Measurements from ENCODE around the gene KRTAP21-3. TPM values are rescaled to one million over a fixed set of nuclear protein-coding genes. Genes with fewer than 3 reads are reported as not detected.
"Not testable (repeated sequence)": the region's sequence is repeated elsewhere in the genome, so short reads cannot be mapped to it uniquely, and the experiment has no call there.

KRTAP21-3 gene, protein sequence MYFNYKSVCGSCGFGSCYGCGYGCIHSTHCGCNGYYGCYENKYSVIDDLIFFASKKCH
- not detected in 2 replicates for total RNA-seq

DNA sequence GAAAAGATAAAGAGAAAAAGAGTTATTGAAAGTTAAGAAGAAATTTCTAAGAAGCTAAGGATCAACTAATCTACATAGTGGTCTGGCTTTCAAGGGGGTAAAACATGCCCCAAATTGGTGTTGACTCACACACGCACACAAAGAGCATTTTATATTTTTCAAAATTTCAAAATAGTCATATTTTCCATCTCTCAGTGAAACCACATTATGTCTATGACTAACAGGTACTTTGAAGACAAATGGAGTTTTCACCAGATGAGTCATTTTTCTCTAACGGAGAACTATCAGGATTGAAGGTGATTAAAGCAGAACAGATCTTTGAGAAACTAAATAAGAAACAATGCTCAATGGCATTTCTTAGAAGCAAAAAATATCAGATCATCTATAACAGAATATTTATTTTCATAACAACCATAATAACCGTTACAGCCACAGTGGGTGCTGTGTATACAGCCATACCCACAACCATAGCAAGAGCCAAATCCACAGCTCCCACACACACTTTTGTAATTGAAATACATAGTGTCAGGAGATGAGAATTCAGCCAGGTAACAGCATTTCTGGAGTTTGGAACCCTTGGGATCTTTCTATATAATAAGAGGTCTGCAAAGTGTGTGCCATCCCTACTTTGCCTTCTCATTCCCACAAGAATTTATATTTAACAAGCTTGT is at the start of gene KRTAP21-3:
Gene KRTAP21-3, minus strand, starts transcription at position 539 of the 671 bp plus-strand sequence. Its CDS starts 18 bp downstream, at position 521.
- no peak for DNase-seq

DNA sequence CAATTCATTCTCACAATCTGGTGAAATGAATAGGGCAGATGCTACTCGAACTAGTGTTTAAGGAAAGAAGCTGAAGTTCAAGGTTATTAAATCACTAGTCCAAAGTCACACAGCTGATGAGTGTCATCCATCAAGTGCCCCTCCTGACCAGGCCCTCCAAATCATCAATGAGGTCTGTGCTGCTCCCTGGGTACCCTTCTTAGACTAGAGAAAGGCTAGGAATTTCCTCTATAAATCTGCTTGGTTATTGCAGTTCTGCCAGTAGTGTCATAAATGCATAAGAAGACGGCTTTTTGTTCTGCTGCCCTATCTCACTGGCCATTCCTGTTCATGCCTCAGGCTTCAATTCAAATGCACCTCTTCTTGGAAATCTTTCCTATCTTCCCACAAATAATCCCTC is 42.2 kb upstream of the KRTAP21-3 start:
- no peak for DNase-seq

DNA sequence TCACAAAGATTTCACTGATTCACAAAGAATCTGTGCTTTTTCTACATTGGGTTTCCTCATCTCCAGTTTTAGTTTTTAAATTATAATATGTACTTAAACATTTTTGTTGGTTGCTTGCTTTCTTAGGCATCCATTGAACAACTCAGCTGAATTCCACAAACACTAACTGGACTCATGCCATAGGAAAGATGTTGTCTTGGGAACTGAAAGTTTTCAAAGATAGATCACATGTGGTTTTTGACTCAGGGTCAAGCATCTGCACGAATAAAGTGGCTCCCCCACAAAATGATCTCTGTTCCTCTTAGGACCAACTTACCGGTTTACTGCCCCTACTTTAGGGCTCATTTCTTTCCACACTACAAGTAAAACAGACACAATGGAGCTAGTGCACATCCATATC is 39.7 kb upstream of the KRTAP21-3 start:
- DNase-seq: no peak

DNA sequence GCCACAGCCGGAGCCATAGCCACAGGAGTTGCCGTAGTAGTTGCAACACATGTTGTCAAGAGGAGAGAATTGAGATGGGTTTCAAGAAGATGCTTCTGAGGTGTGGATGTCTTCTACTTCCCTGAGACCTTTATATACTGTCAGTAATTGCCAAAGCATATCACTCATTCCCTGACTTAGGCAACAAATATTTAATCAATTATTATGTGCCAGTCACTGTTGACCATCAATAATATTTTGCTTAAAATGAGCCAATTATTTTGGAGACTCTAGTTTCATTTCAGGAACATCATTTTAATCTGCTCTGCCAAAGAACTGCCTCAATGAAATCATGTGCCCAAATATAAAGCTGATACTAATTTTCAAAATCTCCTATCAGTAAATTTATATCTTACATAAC is 36.8 kb upstream of the KRTAP21-3 start, which contains the start of gene KRTAP21-1:
Gene KRTAP21-1, minus strand, starts transcription at position 101 of the 400 bp plus-strand sequence. Its CDS starts 50 bp downstream, at position 51.
- DNase-seq: not testable (repeated sequence)

DNA sequence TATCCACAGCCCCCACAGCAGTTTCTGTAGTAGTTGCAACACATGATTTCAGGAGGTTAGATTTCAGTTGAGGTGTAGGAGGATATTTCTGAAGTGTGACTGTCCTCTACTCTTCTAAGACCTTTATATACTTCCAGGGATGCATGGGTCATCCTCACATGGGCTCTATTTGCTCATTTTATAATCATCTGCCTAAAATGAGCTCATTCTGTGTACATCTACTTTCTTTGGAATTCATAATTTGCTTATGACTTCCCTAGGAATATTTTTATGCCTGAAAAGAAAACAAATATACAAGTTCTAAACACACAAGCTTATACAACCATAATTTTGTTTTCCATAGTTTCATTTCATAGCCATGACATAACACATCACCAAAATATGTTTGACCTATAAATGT is 28.6 kb upstream of the KRTAP21-3 start, which contains the start of gene KRTAP21-2:
Gene KRTAP21-2, minus strand, starts transcription at position 101 of the 400 bp plus-strand sequence. Its CDS starts 57 bp downstream, at position 44.
- DNase-seq: no peak

DNA sequence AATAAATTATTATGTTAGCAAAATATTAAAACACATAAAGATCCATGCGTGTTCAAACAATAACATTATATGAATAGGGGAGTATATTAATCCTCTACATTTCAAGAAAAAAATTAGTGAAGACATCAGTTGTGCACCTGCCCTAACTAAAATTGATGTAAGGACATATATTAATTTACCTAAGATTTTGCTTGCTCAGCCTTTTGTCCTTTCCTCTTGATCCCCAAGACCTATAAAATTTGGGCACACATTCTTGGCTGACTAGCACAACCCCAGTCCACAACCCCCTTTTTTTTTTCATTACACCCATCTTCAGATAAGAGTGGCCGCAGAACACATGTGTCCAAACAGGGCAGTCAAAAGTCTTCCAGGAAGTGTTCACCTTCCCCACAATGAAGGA is 21.9 kb upstream of the KRTAP21-3 start:
- DNase-seq: no peak

DNA sequence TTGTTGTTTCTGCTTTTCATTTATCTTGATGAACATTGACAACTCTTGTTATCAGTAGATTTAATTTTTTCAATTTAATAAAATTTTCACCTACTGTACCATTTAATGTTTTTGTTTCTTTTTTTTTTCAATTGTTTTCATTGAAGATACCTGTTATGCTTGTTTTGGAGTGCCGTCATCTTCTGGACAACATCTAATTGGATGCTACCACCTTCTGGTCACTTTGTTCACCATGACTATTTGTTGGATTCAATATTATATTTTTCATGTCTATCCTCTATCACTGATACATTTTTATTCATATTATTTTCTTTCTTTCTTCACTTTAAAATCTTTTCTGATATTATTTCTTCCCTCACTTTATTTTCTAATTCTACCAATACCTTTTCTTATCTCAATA is 14.4 kb upstream of the KRTAP21-3 start:
- DNase-seq: no peak

DNA sequence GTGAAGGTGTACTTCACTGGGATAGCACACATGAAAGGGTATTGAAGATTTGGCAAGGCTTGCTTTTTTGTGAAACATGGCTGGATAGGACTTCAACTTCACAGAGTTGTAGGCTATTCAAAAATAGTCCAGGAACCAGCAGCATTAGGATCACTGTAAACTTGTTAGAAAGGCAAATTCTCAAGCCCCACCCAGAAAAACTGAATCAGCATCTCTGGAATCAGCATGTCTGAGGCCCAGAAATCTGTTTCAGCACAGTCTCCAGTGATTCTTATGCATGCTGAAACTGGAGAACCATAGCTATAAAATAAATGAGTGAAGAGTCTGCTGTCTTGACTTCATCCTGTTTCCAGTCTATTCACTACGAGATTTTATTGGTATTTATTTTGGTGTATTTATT is 8.1 kb upstream of the KRTAP21-3 start:
- DNase-seq: no peak

DNA sequence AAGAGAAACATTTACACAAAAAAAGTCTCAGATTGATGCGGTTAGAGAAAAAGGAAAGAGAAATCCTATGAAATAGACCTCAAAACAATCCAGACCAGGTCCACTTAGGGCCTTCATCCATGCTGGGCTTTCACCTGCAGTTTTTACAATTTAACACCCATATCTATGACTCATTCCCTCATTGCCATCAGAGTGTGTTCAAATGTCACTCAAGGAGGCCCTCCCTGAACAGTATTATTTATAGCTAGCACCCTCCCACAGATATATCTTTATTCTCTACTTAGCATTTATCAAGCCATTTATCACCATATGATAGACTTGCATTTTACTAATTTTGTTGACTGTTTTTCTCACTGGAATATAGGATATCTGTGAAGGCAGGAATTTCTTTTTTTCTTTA is 824 bp upstream of the KRTAP21-3 start:
- DNase-seq: no peak

DNA sequence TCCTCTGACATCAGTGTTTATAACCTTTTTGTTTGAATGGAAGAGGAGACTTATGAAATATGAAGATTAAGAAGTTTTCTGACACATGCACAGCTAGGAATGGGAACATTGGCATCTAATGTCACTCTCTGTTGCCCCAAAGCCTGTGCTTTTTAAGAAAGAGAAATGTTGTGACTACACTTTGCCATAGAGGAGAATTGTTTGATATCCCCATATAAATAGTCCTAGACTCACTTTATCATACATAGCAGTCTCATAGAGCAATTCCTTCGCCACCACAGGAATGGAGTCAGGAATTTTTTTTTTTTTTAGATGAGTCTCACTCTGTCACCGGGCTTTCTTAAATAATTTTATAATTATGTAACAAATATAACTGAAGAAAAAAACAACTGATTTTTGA is 1.5 kb downstream of the KRTAP21-3 start:
- no peak for DNase-seq

DNA sequence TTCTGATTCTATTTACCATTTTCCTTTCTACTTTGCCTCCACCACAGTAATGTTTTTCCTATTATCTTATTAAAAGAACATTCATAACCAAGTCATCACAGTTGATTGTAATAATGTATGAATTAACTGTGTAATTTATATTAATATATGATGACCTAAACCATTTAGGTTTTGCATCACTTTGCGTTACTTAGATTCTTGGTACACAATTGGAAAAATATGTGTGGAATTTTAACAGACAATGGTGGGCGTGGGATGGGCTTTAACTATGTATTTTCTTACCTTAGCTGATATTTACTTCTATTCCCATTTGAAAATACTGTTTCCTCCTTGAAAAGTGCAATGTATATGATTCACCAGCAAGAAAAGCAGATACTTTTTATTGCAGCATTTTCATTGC is 3.6 kb downstream of the KRTAP21-3 start:
- no peak for DNase-seq

DNA sequence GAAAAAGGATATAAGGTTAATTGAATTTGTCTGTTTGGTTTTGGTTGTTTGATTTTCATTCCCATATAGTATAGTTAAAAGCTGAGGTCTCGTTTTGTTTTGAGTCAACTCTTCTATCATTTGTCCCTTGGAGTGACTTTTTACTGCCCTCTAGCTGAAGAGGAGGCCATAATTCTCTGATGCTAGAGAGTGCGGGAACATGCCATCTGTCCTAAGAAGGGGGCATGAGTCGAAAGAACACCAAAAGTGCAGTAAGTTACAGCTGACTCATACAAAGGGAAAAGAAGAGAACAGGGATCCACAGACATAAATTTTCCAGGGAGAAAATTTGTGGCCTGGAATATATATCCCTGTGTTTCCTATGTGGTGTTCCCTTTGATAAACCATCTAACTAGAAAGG is 4.1 kb downstream of the KRTAP21-3 start:
- DNase-seq: no peak

DNA sequence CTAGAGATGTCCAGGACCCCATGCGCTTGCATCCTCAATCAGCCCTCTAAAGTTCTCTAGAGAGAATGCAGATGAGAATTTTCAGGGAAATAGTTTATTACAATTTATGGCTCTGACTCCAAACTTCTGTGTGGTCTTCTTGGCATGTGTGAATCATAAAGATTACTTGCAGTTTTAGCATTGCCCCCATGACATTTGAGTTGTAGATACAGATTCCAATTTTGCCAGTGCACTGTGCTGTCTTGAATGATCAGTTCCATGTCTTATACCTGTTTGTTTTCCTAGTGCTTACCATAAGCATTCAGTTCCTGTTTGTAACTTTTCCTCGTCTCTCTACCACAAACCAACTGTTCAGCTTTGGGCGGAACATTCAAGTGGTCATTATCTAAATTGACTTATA is 4.8 kb downstream of the KRTAP21-3 start:
- no peak for DNase-seq

DNA sequence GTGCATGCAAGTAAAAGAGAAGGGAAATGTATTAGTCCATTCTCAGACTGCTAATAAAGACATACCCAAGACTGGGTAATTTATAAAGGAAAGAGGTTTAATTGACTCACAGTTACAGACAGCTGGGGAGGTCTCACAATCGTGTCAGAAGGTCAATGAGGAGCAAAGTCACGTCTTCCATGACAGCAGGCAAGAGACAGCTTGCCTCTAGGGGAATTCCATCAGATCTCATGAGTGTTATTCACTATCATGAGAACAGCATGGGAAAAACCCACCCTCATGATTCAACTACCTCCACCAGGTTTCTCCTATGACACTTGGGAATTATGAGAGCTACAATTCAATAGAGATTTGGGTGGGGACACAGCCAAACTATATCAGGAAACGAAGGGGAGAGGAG is 8.1 kb downstream of the KRTAP21-3 start:
- DNase-seq: no peak

DNA sequence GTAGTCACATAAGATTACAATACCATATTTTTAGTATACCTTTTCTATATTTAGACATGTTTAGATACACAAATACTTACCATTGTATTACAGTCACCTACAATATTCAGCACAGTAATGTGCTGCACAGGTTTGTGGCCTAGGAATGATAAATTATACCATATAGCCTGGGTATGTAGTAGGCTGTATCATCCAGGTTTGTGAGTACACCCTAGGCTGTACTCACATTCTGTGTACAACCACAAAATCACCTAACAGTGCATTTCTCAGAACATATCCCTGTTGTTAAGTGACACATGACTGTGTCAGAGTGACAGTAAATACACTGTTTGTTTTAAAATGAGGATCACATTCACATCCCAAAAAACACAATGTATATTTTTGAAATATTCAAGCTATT is 11.2 kb downstream of the KRTAP21-3 start:
- DNase-seq: no peak

DNA sequence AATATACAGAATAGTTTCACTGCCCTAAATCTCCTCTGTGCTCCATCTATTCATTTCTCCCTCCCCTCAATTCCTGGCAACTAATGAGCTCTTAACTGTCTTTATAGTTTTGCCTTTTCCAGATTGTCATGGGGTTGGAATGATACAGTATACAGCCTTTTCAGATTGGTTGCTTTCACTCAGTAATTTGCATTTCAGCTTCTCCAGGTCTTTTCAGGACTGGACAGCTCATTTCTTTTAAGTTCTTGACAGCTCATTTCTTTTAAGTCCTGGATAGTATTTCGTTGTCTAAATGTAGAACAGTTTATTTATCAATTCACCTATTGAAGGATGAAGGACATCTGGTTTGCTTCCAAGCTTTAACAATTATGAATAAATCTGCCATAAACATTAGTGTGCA is 22.6 kb downstream of the KRTAP21-3 start:
- no peak for DNase-seq

DNA sequence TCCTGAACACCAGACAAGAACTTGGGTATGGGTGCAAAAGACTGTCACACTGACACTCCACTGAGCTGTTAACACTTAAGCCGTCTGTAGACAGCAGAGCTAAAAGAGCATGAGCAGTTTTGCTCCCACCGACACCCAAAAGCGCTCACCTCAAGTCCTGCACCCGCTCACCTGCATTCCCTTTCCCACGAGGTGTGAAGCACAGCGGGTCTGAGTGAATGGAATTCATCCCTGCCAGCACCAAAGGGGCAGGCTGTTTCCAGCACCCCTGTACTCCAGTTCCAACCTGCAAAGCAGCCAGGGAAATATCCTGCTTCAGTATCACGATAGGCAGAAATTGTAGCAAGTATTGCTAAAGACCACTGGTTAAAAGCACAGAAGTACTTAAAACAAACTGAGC is 28.8 kb downstream of the KRTAP21-3 start:
- no peak for DNase-seq

DNA sequence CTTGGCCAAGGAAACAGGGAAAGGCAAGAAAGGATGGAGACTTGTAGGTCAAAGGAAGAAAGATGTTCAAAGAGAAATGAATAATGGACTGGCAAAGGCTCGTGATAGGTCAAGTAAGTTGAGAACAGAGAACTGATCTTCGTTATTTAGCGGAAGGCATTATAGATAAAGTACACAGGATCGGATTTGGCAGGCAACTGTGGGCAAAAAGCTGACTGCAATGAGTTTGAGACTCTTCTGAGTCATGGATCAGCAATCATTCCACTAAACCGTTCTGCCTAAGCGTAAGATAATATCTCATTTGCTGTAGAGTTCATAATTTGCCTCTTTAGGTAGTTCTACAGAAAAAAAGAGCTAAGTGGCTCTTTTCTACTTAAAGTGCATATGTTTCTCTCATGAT is 34.1 kb downstream of the KRTAP21-3 start:
- no peak for DNase-seq

DNA sequence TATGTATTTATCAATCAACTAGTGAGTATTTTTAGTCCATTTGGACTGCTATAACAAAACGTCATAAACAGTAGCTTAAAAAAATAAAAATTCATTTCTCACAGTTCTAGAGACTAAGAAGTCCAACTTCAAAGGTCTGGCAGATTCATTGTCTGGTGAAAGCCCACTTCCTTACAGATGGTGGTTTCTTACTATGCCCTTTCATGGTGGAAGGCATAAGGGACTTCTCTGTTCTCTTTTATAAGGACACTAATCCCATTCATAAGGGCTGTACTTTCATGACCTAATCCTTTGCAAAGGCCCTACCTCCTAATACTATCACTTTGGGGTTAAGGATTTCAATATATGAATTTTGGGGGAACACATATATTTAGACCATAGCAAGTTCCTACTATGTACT is 38.0 kb downstream of the KRTAP21-3 start:
- no peak for DNase-seq

DNA sequence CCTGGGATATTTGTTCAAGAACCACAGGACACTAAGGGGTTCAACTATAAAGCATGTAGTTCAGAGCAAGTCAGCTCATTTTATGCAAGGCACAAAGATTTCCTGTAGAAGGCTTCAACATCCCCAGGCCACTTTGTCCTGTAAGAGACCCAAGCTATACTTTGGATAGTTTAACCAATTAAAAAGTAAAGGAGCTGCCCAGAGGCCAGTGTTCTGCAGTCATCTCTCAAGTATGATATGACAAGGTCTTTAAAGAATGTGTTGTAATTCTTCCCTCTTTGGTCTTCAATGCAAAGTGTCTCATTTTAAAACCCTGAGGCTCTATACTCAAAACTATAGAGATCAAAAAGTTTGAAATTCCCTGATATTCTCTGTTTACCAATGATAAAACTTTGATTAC is 41.8 kb downstream of the KRTAP21-3 start:
- no peak for DNase-seq

DNA sequence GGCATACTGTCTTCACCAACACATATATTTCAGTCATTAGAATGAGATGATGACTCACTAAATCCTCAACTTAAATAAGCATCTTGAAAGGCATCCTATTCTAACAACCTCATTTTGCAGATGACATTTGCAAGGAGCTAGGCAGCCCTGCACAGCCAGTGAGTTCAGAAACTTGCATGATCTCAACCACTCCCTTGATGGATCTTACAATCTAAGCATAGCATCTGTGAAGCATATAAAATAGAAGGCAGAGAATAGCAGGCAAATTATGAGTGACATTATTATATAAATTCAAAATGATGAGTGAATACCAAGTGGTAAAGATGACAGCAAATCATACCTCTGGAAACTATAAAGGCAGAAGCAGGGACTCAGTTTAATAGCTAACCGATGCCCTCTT is 44.3 kb downstream of the KRTAP21-3 start:
- no peak for DNase-seq

DNA sequence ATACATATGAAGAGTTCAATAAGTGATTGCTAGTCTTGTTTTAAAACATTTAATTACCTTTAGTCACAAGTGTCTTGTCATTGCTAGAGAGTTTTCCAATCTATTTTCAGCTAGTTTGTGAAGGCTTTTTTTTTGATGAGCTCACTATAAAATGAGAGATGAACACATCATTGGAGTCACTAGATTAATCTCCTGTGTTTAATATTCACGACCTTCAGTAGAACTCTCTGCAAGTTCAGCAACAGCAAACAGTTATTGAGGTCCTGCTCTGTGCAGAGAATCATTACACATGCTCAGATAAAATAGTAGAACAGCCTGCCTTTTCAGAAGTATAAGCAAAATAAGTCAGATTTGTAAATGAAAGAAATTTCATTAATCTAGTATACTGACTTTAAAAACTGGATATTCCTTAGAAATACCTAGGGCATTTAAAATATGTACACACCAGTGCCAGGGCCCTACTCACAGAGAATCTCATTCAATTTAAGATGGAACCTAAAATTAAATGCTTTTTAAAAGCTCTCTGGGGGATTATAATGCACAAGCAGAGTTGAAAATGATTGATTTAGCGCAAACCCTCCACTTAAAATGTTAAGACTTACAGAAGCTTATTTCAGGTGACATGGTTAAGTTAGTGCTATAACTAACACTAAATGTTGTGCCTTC is 45.5 kb downstream of the KRTAP21-3 start:
- no peak for DNase-seq

DNA sequence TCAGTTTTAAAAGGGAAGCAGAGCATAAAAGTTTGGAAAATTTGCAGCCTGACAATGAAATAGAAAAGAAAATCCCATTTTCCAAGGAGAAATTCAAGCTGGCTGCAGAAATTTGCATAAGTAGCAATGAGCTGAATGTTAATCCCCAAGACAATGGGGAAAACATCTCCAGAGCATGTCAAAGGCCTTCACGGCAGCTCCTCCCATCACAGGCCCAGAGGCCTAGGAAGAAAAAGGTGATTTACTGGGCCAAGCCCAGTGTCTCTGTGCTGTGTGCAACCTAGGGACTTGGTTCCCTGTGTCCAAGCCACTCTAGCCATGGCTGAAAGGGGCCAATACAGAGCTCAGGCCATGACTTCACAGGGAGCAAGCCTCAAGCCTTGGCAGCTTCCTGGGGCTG is 49.8 kb downstream of the KRTAP21-3 start:
- no peak for DNase-seq
